Hepatocyte (in vitro differentiated cells): Measurements from ENCODE around the gene GLCE.

ENCODE experiments used
- CTCF ChIP-seq: fragments of 200-600 bp; sonication (generic); IDR thresholded peaks from 2 replicates; pipeline ENCODE4 v1.5.1; 2016; ENCODE audit warnings: antibody characterized with exemption, mild to moderate bottlenecking; ENCODE audit not compliant: poor library complexity
- EZH2 ChIP-seq: fragments of 200-600 bp; sonication (generic); IDR thresholded peaks from 2 replicates; pipeline ENCODE4 v1.6.1; 2016; ENCODE audit warnings: antibody characterized with exemption, mild to moderate bottlenecking, borderline replicate concordance
- EZH2phosphoT487 ChIP-seq: fragments of 200-600 bp; sonication (generic); IDR thresholded peaks from one replicate; pipeline ENCODE4 v1.6.1; 2018; ENCODE audit warnings: antibody characterized with exemption, mild to moderate bottlenecking, low read depth, moderate library complexity; ENCODE audit not compliant: unreplicated experiment, severe bottlenecking

GRCh38 chr15:69127306-69127705 lies 33.1 kb upstream of the GLCE start:
- TF ChIP-seq CTCF (no peak), EZH2phosphoT487 (no peak), EZH2 (no peak)
